ENCODE data around the gene PFN4. TPM values are rescaled to one million over a fixed set of nuclear protein-coding genes. Genes with fewer than 3 reads are reported as not detected.

The PFN4 gene
- total and polyA plus RNA-seq, 2 of the 4 experiments (the other 2 are of a cell fraction): 0.36 to 0.48 TPM

DNA sequence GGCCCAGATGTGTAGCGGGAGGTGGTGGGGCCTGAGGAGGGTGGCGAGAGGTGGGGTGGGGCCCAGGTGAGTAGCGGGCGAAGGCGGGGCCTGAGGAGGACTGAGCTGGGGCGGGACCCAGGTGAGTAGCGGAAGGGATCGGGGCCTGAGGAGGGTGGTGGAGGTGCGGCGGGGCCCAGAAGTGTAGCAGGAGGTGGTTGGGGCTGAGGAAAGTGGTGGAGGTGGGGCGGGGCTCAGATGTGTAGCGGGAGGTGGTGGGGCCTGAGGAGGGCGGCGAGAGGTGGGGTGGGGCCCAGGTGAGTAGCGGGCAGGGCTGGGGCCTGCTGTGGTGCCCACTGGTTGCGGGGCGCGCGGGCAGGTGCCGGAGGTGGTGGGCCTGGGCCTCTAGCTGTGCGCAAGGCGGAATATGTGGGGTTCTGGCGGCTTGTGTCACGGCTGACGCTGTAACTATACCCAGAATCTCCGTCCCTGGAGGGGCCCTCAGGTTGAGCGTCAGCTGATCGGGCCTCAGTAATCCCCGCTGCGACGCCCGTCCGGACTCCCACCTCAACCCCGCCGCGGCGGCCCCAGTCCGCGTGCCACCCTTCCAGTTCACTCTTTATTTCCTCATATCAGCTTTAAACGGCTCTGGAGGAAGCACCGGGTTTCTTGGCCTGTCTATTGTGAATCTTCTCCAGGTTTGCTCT lies 46.1 kb downstream of the PFN4 start:
- DNase-seq: no peak
- in situ Hi-C loops (cut with MboI; ENCODE audit: low sequenced_read_pairs) (loop anchor here (10.0 kb wide), 1 partner anchor 252 kb away; no protein-coding TSS in a partner anchor), intact Hi-C loops (cut with micrococcal nuclease) (loop anchor here (1.0 kb wide), 1 partner anchor 150 kb away; the partner anchor contains the start of gene ATAD2B), dilution Hi-C loops (cut with HindIII; ENCODE audit: low sequenced_read_pairs, unreplicated experiment) (no loop called here)
- ChIA-PET CTCF (no interaction called here), POLR2A (ENCODE audit: unreplicated experiment) (no interaction called here)
- Histone ChIP-seq H3K27me3 (ENCODE audit: control insufficient read depth, insufficient read depth, low read length) (no peaks in the 10 kb centered on the region), H3K4ac (ENCODE audit: low read depth, low read length) (peak overlapping the region; percentile 36), H3K23ac (ENCODE audit: low read depth, low read length) (no peak overlapping the region), H3K79me1 (ENCODE audit: low read depth in 1 of 2, low read length in 2 of 2) (peaks cover 17 to 36% of the 10 kb centered on the region in 2 experiments; a peak in 3 of 4 replicates), H3K4me1 (ENCODE audit: control insufficient read depth, insufficient read depth, low read length) (peaks cover 3% of the 10 kb centered on the region; the same call in 1 of the 2 replicates), H2BK20ac (ENCODE audit: low read depth, low read length) (no peak overlapping the region), H2BK5ac (ENCODE audit: low read depth, low read length, poor library complexity, severe bottlenecking) (peak overlapping the region; percentile 8), H3K4me3 (ENCODE audit: insufficient read depth, low read depth, low read length) (peak overlapping the region; percentile 73), H3K9me3 (ENCODE audit: control insufficient read depth, insufficient read depth, low read length) (no peaks in the 10 kb centered on the region), H3K4me2 (ENCODE audit: low read depth, low read length) (peak overlapping the region; percentile 69), H2BK120ac (ENCODE audit: low read depth, low read length) (no peak overlapping the region), H3K27ac (ENCODE audit: insufficient read depth, low read length) (peak overlapping the region; percentile 40), H2AK9ac (replicated peaks; ENCODE audit: low read depth, low read length, poor library complexity) (peak overlapping the region; percentile 96), H3K9ac (ENCODE audit: low read depth, low read length) (peak overlapping the region; percentile 44), H4K8ac (ENCODE audit: low read depth in 2 of 2, low read length in 2 of 2) (peak overlapping the region; percentile 63 to 77), H2AK5ac (ENCODE audit: low read depth, low read length) (peak overlapping the region; percentile 13), H4K5ac (ENCODE audit: low read depth, low read length) (peak overlapping the region; percentile 85), H2AFZ (replicated peaks; ENCODE audit: low read length, poor library complexity) (peak overlapping the region; percentile 91), H3K18ac (ENCODE audit: low read depth, low read length) (no peak overlapping the region), H2BK15ac (ENCODE audit: low read depth, low read length) (no peak overlapping the region), H3K36me3 (ENCODE audit: control insufficient read depth, insufficient read depth, low read length) (peaks cover 10% of the 10 kb centered on the region), H3K9me1 (ENCODE audit: insufficient read depth, low read length) (no peaks in the 10 kb centered on the region), H3K56ac (ENCODE audit: extremely low read depth, insufficient read depth, low read length) (no peak overlapping the region), H4K20me1 (ENCODE audit: insufficient read depth, low read length) (no peaks in the 10 kb centered on the region; the same call in 1 of the 2 replicates), H3K14ac (replicated peaks; ENCODE audit: low read depth, low read length) (0 out of 2 replicates have a peak overlapping the region, but pooled peaks have one; percentile 47), H4K91ac (ENCODE audit: insufficient read depth, low read depth, low read length) (peak overlapping the region; percentile 46; the same call in 1 of the 2 replicates)
- BruUV-seq (replicated peaks): no TSS peak
- ATAC-seq (ENCODE audit: low read depth): no peak
- WGBS, 2 experiments (ENCODE audit: extremely low coverage in 2 of 2, insufficient read length in 1 of 2): 3% methylated on average over 10 of the region's 41 CpGs; no CpG with 5 or more reads in 1 of the 2 experiments
- no peak for TF ChIP-seq RAD21 (IDR thresholded peaks at IDR 0.05; ENCODE audit: low read length)
- TF ChIP-seq, protein P1, sequence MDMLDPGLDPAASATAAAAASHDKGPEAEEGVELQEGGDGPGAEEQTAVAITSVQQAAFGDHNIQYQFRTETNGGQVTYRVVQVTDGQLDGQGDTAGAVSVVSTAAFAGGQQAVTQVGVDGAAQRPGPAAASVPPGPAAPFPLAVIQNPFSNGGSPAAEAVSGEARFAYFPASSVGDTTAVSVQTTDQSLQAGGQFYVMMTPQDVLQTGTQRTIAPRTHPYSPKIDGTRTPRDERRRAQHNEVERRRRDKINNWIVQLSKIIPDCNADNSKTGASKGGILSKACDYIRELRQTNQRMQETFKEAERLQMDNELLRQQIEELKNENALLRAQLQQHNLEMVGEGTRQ (IDR thresholded peaks at IDR 0.05; ENCODE audit: low read depth, low read length): no peak
